Endothelial cell of umbilical vein (primary cell): ENCODE data around the gene C16orf95. TPM values are rescaled to one million over a fixed set of nuclear protein-coding genes. Genes with fewer than 3 reads are reported as not detected.

Experiments used
- BruUV-seq: library from RNA; stranded (reverse); fragments of 400-500 nt; replicated peaks from 2 replicates; lab custom pipeline; 2021; lab: Mats Ljungman, UMichigan
- CTCF ChIA-PET: fragments of 300-600, 350-600 bp; sonication (Branson Sonifier 250); formaldehyde crosslinking; loops from one replicate; lab custom pipeline; 2021; ENCODE audit warnings: antibody characterized with exemption, inconsistent platforms; lab: Charles Lee
- POLR2A ChIA-PET: fragments of 300-600, 350-600 bp; sonication (Branson Sonifier 250); formaldehyde crosslinking; loops from one replicate; lab custom pipeline; 2021; ENCODE audit warnings: antibody characterized with exemption, inconsistent platforms; lab: Charles Lee
- DNase-seq: peaks from one replicate; pipeline ENCODE4 v3.0.0-alpha.2; 2011; ENCODE audit warnings: low read depth, low spot score
- FAIRE-seq: peaks from 2 replicates; lab custom pipeline; 2011; peaks lifted over from hg19 to GRCh38; lab: Jason Lieb, UNC
- H2AFZ ChIP-seq: 2 replicates; pipeline ENCODE4 v1.6.0; 2012; ENCODE audit warnings: low read depth, low read length, control low read depth, inconsistent platforms
- H3K27ac ChIP-seq: 2 replicates; pipeline ENCODE4 v1.5.1; 2011; ENCODE audit warnings: low read depth, mild to moderate bottlenecking, control low read depth, low read length, moderate library complexity; ENCODE audit not compliant: insufficient read depth
- H3K27me3 ChIP-seq, 2 experiments: 2 replicates each; pipeline versions ENCODE4 v1.6.0 to v1.6.1; 2011; ENCODE audit warnings: low read length in 2 of 2, mixed read lengths in 1 of 2; ENCODE audit not compliant: control insufficient read depth in 2 of 2, insufficient read depth in 2 of 2
- H3K36me3 ChIP-seq, 2 experiments: 2 replicates in 1 of 2; 3 replicates in 1 of 2; pipeline ENCODE4 v1.5.1; 2011; ENCODE audit warnings: low read length in 2 of 2, mild to moderate bottlenecking in 1 of 2, moderate library complexity in 1 of 2; ENCODE audit not compliant: control insufficient read depth in 2 of 2, insufficient read depth in 2 of 2; ENCODE audit errors: extremely low read depth in 1 of 2
- H3K4me1 ChIP-seq: 3 replicates; pipeline ENCODE4 v1.5.1; 2011; ENCODE audit warnings: mild to moderate bottlenecking, low read length; ENCODE audit not compliant: control insufficient read depth, insufficient read depth; ENCODE audit errors: extremely low read depth
- H3K4me2 ChIP-seq: 2 replicates; pipeline ENCODE4 v1.6.1; 2011; ENCODE audit warnings: low read length, control low read depth, mixed read lengths; ENCODE audit not compliant: insufficient read depth
- H3K4me3 ChIP-seq, 3 experiments: fragments of 200-600 bp in 1 of 3; sonication (generic), shearing (Covaris generic) in 1 of 3; replicated peaks in 1 of 3; 2 replicates each; pipeline ENCODE4 v1.5.1; 2011 to 2016; ENCODE audit warnings: control low read depth in 3 of 3, low read length in 3 of 3, mild to moderate bottlenecking in 2 of 3, inconsistent platforms in 1 of 3, low read depth in 1 of 3, moderate library complexity in 1 of 3; ENCODE audit not compliant: insufficient read depth in 1 of 3
- H3K79me2 ChIP-seq: 2 replicates; pipeline ENCODE4 v1.6.0; 2012; ENCODE audit warnings: low read length, inconsistent platforms; ENCODE audit not compliant: control insufficient read depth, insufficient read depth
- H3K9ac ChIP-seq: replicated peaks from 2 replicates; pipeline ENCODE3; 2011; ENCODE audit warnings: low read length, control low read depth; ENCODE audit not compliant: insufficient read depth; ENCODE audit errors: extremely low read depth
- H3K9me1 ChIP-seq: replicated peaks from 3 replicates; pipeline ENCODE4 v1.6.0; 2011; ENCODE audit warnings: mild to moderate bottlenecking, low read length; ENCODE audit not compliant: control insufficient read depth, insufficient read depth; ENCODE audit errors: extremely low read depth
- H3K9me3 ChIP-seq: replicated peaks from 2 replicates; pipeline ENCODE4 v1.5.1; 2012; ENCODE audit warnings: low read length, inconsistent platforms; ENCODE audit not compliant: control insufficient read depth, insufficient read depth
- H4K20me1 ChIP-seq: replicated peaks from 2 replicates; pipeline ENCODE3; 2011; ENCODE audit warnings: mild to moderate bottlenecking, low read length; ENCODE audit not compliant: control insufficient read depth, insufficient read depth; ENCODE audit errors: extremely low read depth
- EZH2 ChIP-seq: IDR thresholded peaks from 2 replicates; pipeline ENCODE4 v1.6.1; 2012; ENCODE audit warnings: borderline replicate concordance, low read depth, mild to moderate bottlenecking, moderate library complexity, low read length, inconsistent platforms; ENCODE audit not compliant: severe bottlenecking
- FOS ChIP-seq: IDR thresholded peaks from 2 replicates; pipeline ENCODE4 v1.6.1; 2011; ENCODE audit warnings: mild to moderate bottlenecking, low read length, moderate library complexity, borderline replicate concordance; ENCODE audit not compliant: insufficient read depth
- GATA2 ChIP-seq: IDR thresholded peaks from 2 replicates; pipeline ENCODE4 v1.7.0; 2011; ENCODE audit warnings: low read depth, mild to moderate bottlenecking, moderate library complexity, mixed read lengths, low read length; ENCODE audit not compliant: insufficient read length, insufficient read depth
- JUN ChIP-seq: IDR thresholded peaks from 2 replicates; pipeline ENCODE4 v1.6.1; 2011; ENCODE audit warnings: borderline replicate concordance, low read depth; ENCODE audit not compliant: insufficient read length, insufficient read depth
- MAX ChIP-seq: IDR thresholded peaks from 2 replicates; pipeline ENCODE4 v1.6.1; 2011; ENCODE audit not compliant: insufficient read depth, insufficient read length
- MYC ChIP-seq: IDR thresholded peaks from one replicate; pipeline ENCODE4 v1.6.1; 2011; ENCODE audit warnings: mild to moderate bottlenecking, low read depth, low read length
- POLR2A ChIP-seq: IDR thresholded peaks from 2 replicates; pipeline ENCODE4 v1.6.1; 2012; ENCODE audit warnings: low read depth, mild to moderate bottlenecking, control low read depth, low read length
- POLR2AphosphoS5 ChIP-seq: IDR thresholded peaks from 2 replicates; pipeline ENCODE4 v1.6.1; 2012; ENCODE audit warnings: low read depth, mild to moderate bottlenecking, control low read depth, low read length, moderate library complexity; ENCODE audit not compliant: insufficient read depth
- dilution Hi-C: fragments of 300-500 bp; cut with MboI; formaldehyde crosslinking; loops from one replicate; pipeline ENCODE4 v1.15.0; 2019; ENCODE audit warnings: low sequenced_read_pairs; ENCODE audit not compliant: extremely low pct_ligation_motif_present
- intact Hi-C: fragments of 100-400 bp; cut with micrococcal nuclease; formaldehyde crosslinking; loops from one replicate; pipeline ENCODE4 v1.10.0; 2022
- polyA plus RNA-seq, 4 experiments: library from polyadenylated mRNA; depleted of rRNA in 3 of 4; stranded (reverse) in 3 of 4; unstranded in 1 of 4; fragments of >200 nt; gene quantifications; 2 replicates each; pipeline versions ENCODE4 v1.2.1 to v1.2.3, GENCODE V29; 2011 to 2012; ENCODE audit warnings: missing spikeins in 1 of 4
- total RNA-seq: library from RNA; stranded (reverse); gene quantifications from 2 replicates; pipeline ENCODE4 v1.2.3, GENCODE V29; 2021
- TF ChIP-seq, protein P1 (sequence below), 2 donors: IDR thresholded peaks; 1 replicate in 1 of 2; 2 replicates in 1 of 2; pipeline ENCODE4 v1.5.1; 2011; ENCODE audit warnings: low read length in 2 of 2, mild to moderate bottlenecking in 2 of 2, moderate library complexity in 2 of 2, control low read depth in 1 of 2, inconsistent platforms in 1 of 2, low read depth in 1 of 2; ENCODE audit not compliant: insufficient read depth in 1 of 2; ENCODE audit errors: extremely low read depth in 1 of 2

C16orf95 gene
- total and polyA plus RNA-seq, 2 donors (not counting 3 experiments of a cell fraction or from before 2014, with no cell fraction given), result 4.0 to 6.6 TPM

- Histone ChIP-seq H3K27me3 (no peaks in the 10 kb centered on the region), H3K9ac (no peak overlapping the region), H2AFZ (no peak overlapping the region), H3K4me1 (no peaks in the 10 kb centered on the region), H3K9me3 (no peaks in the 10 kb centered on the region), H4K20me1 (no peaks in the 10 kb centered on the region), H3K79me2 (no peaks in the 10 kb centered on the region), H3K4me3 (no peak overlapping the region), H3K4me2 (no peak overlapping the region), H3K27ac (no peak overlapping the region), H3K9me1 (no peaks in the 10 kb centered on the region), H3K36me3 (no peaks in the 10 kb centered on the region)
- DNase-seq (no peak), FAIRE-seq (no peak)
- ChIA-PET CTCF (no interaction called here), POLR2A (no interaction called here)
- dilution Hi-C loops, result no loop called here
- TF ChIP-seq JUN (no peak), EZH2 (no peak), GATA2 (no peak), MAX (no peak), MYC (no peak), POLR2A (no peak), POLR2AphosphoS5 (no peak), FOS (no peak)
- TF ChIP-seq, protein P1, sequence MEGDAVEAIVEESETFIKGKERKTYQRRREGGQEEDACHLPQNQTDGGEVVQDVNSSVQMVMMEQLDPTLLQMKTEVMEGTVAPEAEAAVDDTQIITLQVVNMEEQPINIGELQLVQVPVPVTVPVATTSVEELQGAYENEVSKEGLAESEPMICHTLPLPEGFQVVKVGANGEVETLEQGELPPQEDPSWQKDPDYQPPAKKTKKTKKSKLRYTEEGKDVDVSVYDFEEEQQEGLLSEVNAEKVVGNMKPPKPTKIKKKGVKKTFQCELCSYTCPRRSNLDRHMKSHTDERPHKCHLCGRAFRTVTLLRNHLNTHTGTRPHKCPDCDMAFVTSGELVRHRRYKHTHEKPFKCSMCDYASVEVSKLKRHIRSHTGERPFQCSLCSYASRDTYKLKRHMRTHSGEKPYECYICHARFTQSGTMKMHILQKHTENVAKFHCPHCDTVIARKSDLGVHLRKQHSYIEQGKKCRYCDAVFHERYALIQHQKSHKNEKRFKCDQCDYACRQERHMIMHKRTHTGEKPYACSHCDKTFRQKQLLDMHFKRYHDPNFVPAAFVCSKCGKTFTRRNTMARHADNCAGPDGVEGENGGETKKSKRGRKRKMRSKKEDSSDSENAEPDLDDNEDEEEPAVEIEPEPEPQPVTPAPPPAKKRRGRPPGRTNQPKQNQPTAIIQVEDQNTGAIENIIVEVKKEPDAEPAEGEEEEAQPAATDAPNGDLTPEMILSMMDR (IDR thresholded peaks at IDR 0.05; ENCODE audit: extremely low read depth in 1 of 2, insufficient read depth in 1 of 2, low read depth in 1 of 2, low read length in 2 of 2), result no peak
- intact Hi-C loops, result no loop called here
- BruUV-seq, result no TSS peak
These were observed 53.7 kb downstream of the C16orf95 start for GRCh38 chr16:87263418-87264052.
